Spleen (tissue), 11 donors: ENCODE data around the gene THOC7. TPM values are rescaled to one million over a fixed set of nuclear protein-coding genes. Genes with fewer than 3 reads are reported as not detected.

ENCODE experiments used
- DNase-seq: peaks from one replicate; pipeline ENCODE4 v3.0.0-alpha.2; 2020
- H3K27ac ChIP-seq, 8 donors: fragments of 200-600 bp; sonication (generic) in 7 of 8; 1 replicate in 4 of 8; 2 replicates in 4 of 8; pipeline versions ENCODE4 v1.5.0 to v1.8.0; 2016 to 2021; ENCODE audit warnings: inconsistent platforms in 4 of 8, mild to moderate bottlenecking in 4 of 8, moderate library complexity in 1 of 8
- H3K27me3 ChIP-seq, 7 donors: fragments of 200-600 bp; sonication (generic) in 6 of 7; replicated peaks in 1 of 7; 1 replicate in 4 of 7; 2 replicates in 3 of 7; pipeline versions ENCODE4 v1.5.0 to v1.8.0; 2016 to 2021; ENCODE audit warnings: inconsistent platforms in 3 of 7, mild to moderate bottlenecking in 1 of 7
- H3K36me3 ChIP-seq, 6 donors: fragments of 200-600 bp; sonication (generic) in 5 of 6; 1 replicate in 4 of 6; 2 replicates in 2 of 6; pipeline versions ENCODE4 v1.5.0 to v1.8.0; 2016 to 2021; ENCODE audit warnings: inconsistent platforms in 2 of 6
- H3K4me1 ChIP-seq, 6 donors: fragments of 200-600 bp; sonication (generic) in 5 of 6; 1 replicate in 3 of 6; 2 replicates in 3 of 6; pipeline versions ENCODE4 v1.5.0 to v1.8.0; 2016 to 2021; ENCODE audit warnings: inconsistent platforms in 3 of 6
- H3K4me3 ChIP-seq, 8 donors: fragments of 200-600 bp; sonication (generic) in 7 of 8; 1 replicate in 4 of 8; 2 replicates in 4 of 8; pipeline versions ENCODE4 v1.5.0 to v1.8.0; 2016 to 2021; ENCODE audit warnings: inconsistent platforms in 4 of 8, mild to moderate bottlenecking in 4 of 8, moderate library complexity in 2 of 8
- H3K9me3 ChIP-seq, 8 donors: fragments of 200-600 bp; sonication (generic) in 7 of 8; 1 replicate in 4 of 8; 2 replicates in 4 of 8; pipeline versions ENCODE4 v1.5.0 to v1.8.0; 2016 to 2021; ENCODE audit warnings: inconsistent platforms in 4 of 8
- CTCF ChIP-seq, 11 experiments: fragments of 200-600 bp in 7 of 11; fragments of 450-650 bp in 4 of 11; sonication (generic) in 4 of 11; IDR thresholded peaks in 8 of 11; conservative IDR thresholded peaks in 3 of 11; 1 replicate in 7 of 11; 2 replicates in 4 of 11; pipeline versions ENCODE4 v1.4.0 to v1.8.0; 2016 to 2021; ENCODE audit warnings: antibody characterized with exemption in 11 of 11, inconsistent platforms in 4 of 11, mild to moderate bottlenecking in 1 of 11
- POLR2A ChIP-seq, 3 donors: fragments of 450-650 bp; IDR thresholded peaks; one replicate each; pipeline ENCODE4 v1.5.1; 2017; ENCODE audit warnings: antibody characterized with exemption in 3 of 3, mild to moderate bottlenecking in 1 of 3
- POLR2AphosphoS5 ChIP-seq, 3 donors: sonication (generic); formaldehyde crosslinking; IDR thresholded peaks; one replicate each; pipeline ENCODE4 v1.5.1; 2017; ENCODE audit warnings: antibody characterized with exemption in 3 of 3
- WGBS, 5 donors: extraction: QIAGEN DNeasy Blood & Tissue Kit in 3 of 5; methylation state at CpG; one replicate each; pipeline versions ENCODE4 v1.1.5 to v1.1.7; 2013 to 2018; 5-methylcytosine and 5-hydroxymethylcytosine counted together
- intact Hi-C: fragments of 100-400 bp; cut with DNase I; formaldehyde crosslinking; loops from one replicate; pipeline ENCODE4 v1.15.0; 2023; ENCODE audit warnings: low total_unique reads
- polyA plus RNA-seq, 3 donors: library from polyadenylated mRNA; stranded (reverse); fragments of 200-250 nt; gene quantifications; one replicate each; pipeline ENCODE4 v1.2.1, GENCODE V29; 2013
- total RNA-seq, 7 donors: library from RNA; depleted of rRNA in 3 of 7; stranded (reverse); fragments of >200 nt in 3 of 7; fragmentation: NEBNext Ultra II Directional in 4 of 7; extraction: Animal tissue kit (Norgen Biotek cat#: 25700) in 4 of 7; gene quantifications; one replicate each; pipeline versions ENCODE4 v1.1.0 to v1.2.1, GENCODE V29; 2016 to 2021
- donor health status: healthy with polysubstance abuse.
- donor health status: DM: no; HTN: no; CAD: no; lungs with moderate emphysema.
- donor health status: DM: no; HTN: no; CAD: no.
- donor health status: Bipolar disorder and iron deficiency.
- donor health status: healthy.
- donor health status: DM: no; HTN: no; CAD: no.
- donor health status: DM: yes; HTN: yes; CAD: no.

THOC7 gene
- total and polyA plus RNA-seq, 10 donors: 23.8 to 74.6 (median 39.0) TPM

GRCh38 chr3:63853106-63853505, 10.5 kb downstream of the THOC7 start:
- 90 to 96% (median 93%) methylated on average over 4 of the region's 4 CpGs for WGBS, 5 donors
- H3K27me3 ChIP-seq: no peaks in the 10 kb centered on the region
- TF ChIP-seq CTCF (IDR thresholded peaks at IDR 0.05 in 8 of 11, conservative IDR thresholded peaks at IDR 0.05 in 3 of 11) (no peak), POLR2AphosphoS5 (IDR thresholded peaks at IDR 0.05) (no peak)
- no peak for DNase-seq
- H3K36me3 ChIP-seq: no peaks in the 10 kb centered on the region
- H3K27ac ChIP-seq: no peak overlapping the region
- peaks cover 0 to 14% (median 0%) of the 10 kb centered on the region in 6 donors for H3K4me1 ChIP-seq
- H3K4me3 ChIP-seq: no peak overlapping the region
- no peaks in the 10 kb centered on the region for H3K9me3 ChIP-seq
- intact Hi-C loops: no loop called here

- Histone ChIP-seq H3K27me3 (no peaks in the 10 kb centered on the region), H3K4me3 (no peak overlapping the region), H3K4me1 (peaks cover 0 to 10% (median 0%) of the 10 kb centered on the region in 6 donors), H3K27ac (no peak overlapping the region), H3K9me3 (no peaks in the 10 kb centered on the region), H3K36me3 (no peaks in the 10 kb centered on the region)
- intact Hi-C loops: no loop called here
- WGBS, 5 donors: 94 to 97% (median 96%) methylated on average over 3 of the region's 3 CpGs
- no peak for DNase-seq
- TF ChIP-seq CTCF (IDR thresholded peaks at IDR 0.05 in 8 of 11, conservative IDR thresholded peaks at IDR 0.05 in 3 of 11) (no peak), POLR2A (IDR thresholded peaks at IDR 0.05) (no peak), POLR2AphosphoS5 (IDR thresholded peaks at IDR 0.05) (no peak)
These were observed 12.3 kb downstream of the THOC7 start for GRCh38 chr3:63851287-63851686.

DNA sequence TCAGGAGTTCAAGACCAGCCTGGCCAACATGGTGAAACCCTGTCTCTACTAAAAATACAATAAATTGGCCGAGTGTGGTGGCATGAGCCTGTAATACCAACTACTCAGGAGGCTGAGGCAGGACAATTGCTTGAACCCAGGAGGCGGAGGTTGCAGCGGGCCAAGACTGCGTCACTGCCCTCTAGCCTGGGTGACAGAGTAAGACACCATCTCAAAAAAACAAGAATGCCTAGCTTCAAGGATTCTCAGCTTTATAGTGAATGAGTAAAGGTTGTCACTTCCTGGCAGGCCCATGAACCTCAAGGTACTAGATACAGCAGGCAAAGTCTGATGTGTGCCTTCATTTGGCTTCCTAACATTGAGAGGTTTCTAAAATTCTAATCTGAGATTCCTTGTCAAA, 14.4 kb downstream of the THOC7 start:
- no peaks in the 10 kb centered on the region for H3K9me3 ChIP-seq
- H3K4me3 ChIP-seq: no peak overlapping the region
- intact Hi-C loops: no loop called here
- no peak for DNase-seq
- H3K36me3 ChIP-seq: no peaks in the 10 kb centered on the region
- 82 to 100% (median 97%) methylated on average over 4 of the region's 4 CpGs for WGBS, 5 donors
- TF ChIP-seq CTCF (IDR thresholded peaks at IDR 0.05 in 8 of 11, conservative IDR thresholded peaks at IDR 0.05 in 3 of 11) (no peak), POLR2AphosphoS5 (IDR thresholded peaks at IDR 0.05) (no peak), POLR2A (IDR thresholded peaks at IDR 0.05) (no peak)
- no peaks in the 10 kb centered on the region for H3K27me3 ChIP-seq
- H3K27ac ChIP-seq: no peak overlapping the region
- no peaks in the 10 kb centered on the region for H3K4me1 ChIP-seq

DNA sequence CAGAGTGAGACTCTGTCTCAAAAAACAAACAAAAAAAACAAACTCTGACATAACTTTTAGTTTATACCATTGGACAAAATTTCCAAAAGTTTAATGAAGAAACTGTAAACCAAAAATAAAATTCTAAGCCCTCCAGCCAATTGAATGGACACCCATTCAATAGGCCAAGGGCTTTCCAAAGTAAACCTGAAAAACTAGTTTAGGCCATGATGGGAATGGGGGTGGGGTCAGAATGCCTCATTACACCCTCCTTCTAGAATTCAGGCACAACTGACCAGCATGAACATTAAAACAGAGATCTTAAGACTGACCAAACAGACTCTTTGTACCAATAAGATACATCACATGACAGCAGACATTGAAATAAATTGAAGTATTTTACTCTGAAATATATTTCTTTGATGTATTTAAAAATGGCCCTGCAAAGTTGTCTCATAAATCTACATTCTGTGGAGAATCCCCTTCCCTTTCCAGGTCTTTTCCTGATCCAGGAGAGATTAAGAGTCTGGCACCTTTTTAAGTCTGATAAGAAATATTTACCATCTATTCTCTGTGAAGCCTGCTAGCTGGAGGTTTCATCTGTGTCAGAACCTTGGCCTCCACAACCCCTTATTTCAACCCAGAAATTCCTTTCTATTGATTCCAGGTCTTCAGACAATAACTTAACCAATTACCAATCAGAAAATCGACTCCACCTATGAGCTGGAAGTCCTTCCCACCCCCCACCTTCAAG, 15.7 kb downstream of the THOC7 start:
- Histone ChIP-seq H3K27ac (no peak overlapping the region), H3K36me3 (no peaks in the 10 kb centered on the region), H3K4me1 (no peaks in the 10 kb centered on the region), H3K4me3 (no peak overlapping the region), H3K27me3 (no peaks in the 10 kb centered on the region), H3K9me3 (no peaks in the 10 kb centered on the region)
- 87 to 92% (median 91%) methylated on average over 1 of the region's 1 CpG for WGBS, 5 donors
- no peak for DNase-seq
- intact Hi-C loops: no loop called here
- TF ChIP-seq POLR2AphosphoS5 (IDR thresholded peaks at IDR 0.05) (no peak), CTCF (IDR thresholded peaks at IDR 0.05 in 8 of 11, conservative IDR thresholded peaks at IDR 0.05 in 3 of 11) (no peak), POLR2A (IDR thresholded peaks at IDR 0.05) (no peak)
